Measurements from ENCODE around the gene OOSP4B. TPM values are rescaled to one million over a fixed set of nuclear protein-coding genes. Genes with fewer than 3 reads are reported as not detected.

OOSP4B gene
- total and polyA plus RNA-seq, 2 of the 8 experiments (the other 6 are each of a cell fraction or from before 2014, with no cell fraction given) = not detected

DNA sequence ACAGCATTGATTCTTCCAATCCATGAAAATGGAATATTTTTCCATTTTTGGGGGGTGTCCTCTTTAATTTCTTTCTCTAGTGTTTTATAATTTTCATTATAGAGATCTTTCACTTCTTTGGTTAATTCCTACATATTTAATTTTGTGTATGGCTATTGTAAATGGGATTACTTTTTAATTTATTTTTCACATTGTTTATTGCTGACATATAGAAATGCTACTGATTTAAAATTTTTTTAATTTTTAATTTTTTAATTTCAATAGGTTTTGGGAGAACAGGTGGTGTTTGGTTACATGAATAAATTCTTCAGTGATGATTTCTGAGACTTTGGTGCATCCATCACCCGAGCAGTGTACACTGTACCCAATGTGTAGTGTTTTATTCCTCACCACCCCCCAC, 26.6 kb upstream of the OOSP4B start:
- no peak overlapping the region for H3K4me3 ChIP-seq (ENCODE audit: extremely low read depth in 1 of 4, insufficient read depth in 2 of 4, low read depth in 3 of 4, low read length in 4 of 4)
- H3K14ac ChIP-seq (ENCODE audit: insufficient read length) = no peak overlapping the region
- H2BK5ac ChIP-seq (ENCODE audit: low read depth, low read length) = no peak overlapping the region
- no peak overlapping the region for H2BK15ac ChIP-seq (ENCODE audit: low read length)
- H3K79me2 ChIP-seq (ENCODE audit: control insufficient read depth in 1 of 2, insufficient read depth in 2 of 2, low read length in 2 of 2) = no peaks in the 10 kb centered on the region
- no peaks in the 10 kb centered on the region for H3K79me1 ChIP-seq (ENCODE audit: low read depth, low read length)
- FAIRE-seq (no peak), DNase-seq (ENCODE audit: low read depth in 1 of 2, low spot score in 2 of 2) (no peak)
- H4K20me1 ChIP-seq (replicated peaks in 1 of 2; ENCODE audit: control insufficient read depth in 1 of 2, insufficient read depth in 2 of 2, low read length in 2 of 2) = no peaks in the 10 kb centered on the region
- H3K36me3 ChIP-seq (ENCODE audit: control insufficient read depth in 2 of 4, insufficient read depth in 4 of 4, low read length in 3 of 4) = no peaks in the 10 kb centered on the region
- no peak overlapping the region for H3K23ac ChIP-seq (ENCODE audit: insufficient read length)
- no peak overlapping the region for H2BK120ac ChIP-seq (replicated peaks; ENCODE audit: low read depth, low read length)
- ChIA-PET CTCF (ENCODE audit: partially characterized antibody) (no interaction called here), POLR2A (ENCODE audit: partially characterized antibody) (no interaction called here)
- TF ChIP-seq RNF2 (IDR thresholded peaks at IDR 0.05; ENCODE audit: borderline replicate concordance, low read depth, low read length, missing control alignments, poor library complexity, severe bottlenecking) (no peak), BRCA1 (IDR thresholded peaks at IDR 0.05; ENCODE audit: low read depth, low read length) (no peak), CREB1 (IDR thresholded peaks at IDR 0.05) (no peak), EP300 (IDR thresholded peaks at IDR 0.05; ENCODE audit: borderline replicate concordance in 1 of 2, low read depth in 2 of 2, low read length in 2 of 2) (no peak), SIRT6 (IDR thresholded peaks at IDR 0.05; ENCODE audit: low read length) (no peak), RBBP5 (IDR thresholded peaks at IDR 0.05; ENCODE audit: borderline replicate concordance, low read depth, low read length) (no peak), FOSL1 (IDR thresholded peaks at IDR 0.05; ENCODE audit: insufficient read depth, low read depth, low read length) (no peak), SP4 (IDR thresholded peaks at IDR 0.05; ENCODE audit: low read length) (no peak), BCL11A (IDR thresholded peaks at IDR 0.05; ENCODE audit: low read depth in 2 of 2, low read length in 2 of 2) (no peak), POLR2AphosphoS5 (IDR thresholded peaks at IDR 0.05; ENCODE audit: low read depth, low read length) (no peak), MAFK (IDR thresholded peaks at IDR 0.05; ENCODE audit: low read depth, low read length) (no peak), JUN (IDR thresholded peaks at IDR 0.05; ENCODE audit: low read depth, low read length) (no peak), CBX5 (IDR thresholded peaks at IDR 0.05; ENCODE audit: low read depth, low read length) (no peak)
- TF ChIP-seq, protein P1, sequence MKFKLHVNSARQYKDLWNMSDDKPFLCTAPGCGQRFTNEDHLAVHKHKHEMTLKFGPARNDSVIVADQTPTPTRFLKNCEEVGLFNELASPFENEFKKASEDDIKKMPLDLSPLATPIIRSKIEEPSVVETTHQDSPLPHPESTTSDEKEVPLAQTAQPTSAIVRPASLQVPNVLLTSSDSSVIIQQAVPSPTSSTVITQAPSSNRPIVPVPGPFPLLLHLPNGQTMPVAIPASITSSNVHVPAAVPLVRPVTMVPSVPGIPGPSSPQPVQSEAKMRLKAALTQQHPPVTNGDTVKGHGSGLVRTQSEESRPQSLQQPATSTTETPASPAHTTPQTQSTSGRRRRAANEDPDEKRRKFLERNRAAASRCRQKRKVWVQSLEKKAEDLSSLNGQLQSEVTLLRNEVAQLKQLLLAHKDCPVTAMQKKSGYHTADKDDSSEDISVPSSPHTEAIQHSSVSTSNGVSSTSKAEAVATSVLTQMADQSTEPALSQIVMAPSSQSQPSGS (IDR thresholded peaks at IDR 0.05; ENCODE audit: low read length) = no peak
- no peak overlapping the region for H2AK5ac ChIP-seq (ENCODE audit: low read depth, low read length)
- no peak overlapping the region for H2BK20ac ChIP-seq (ENCODE audit: low read length)
- no peaks in the 10 kb centered on the region for H3K23me2 ChIP-seq (ENCODE audit: low read depth, low read length)
- no peak overlapping the region for H3K27ac ChIP-seq (ENCODE audit: low read depth, low read length)
- H4K8ac ChIP-seq (ENCODE audit: extremely low read depth, insufficient read depth, low read length) = no peak overlapping the region
- WGBS, 2 experiments (ENCODE audit: extremely low coverage in 1 of 2, insufficient coverage in 1 of 2, insufficient read length in 1 of 2, insufficient replicate concordance in 2 of 2, low coverage in 1 of 2, low lambda C conversion rate in 2 of 2, missing lambda C conversion rate in 1 of 2) = 86% methylated on average over 1 of the region's 1 CpG; no CpG with 5 or more reads in 1 of the 2 experiments
- H4K91ac ChIP-seq (replicated peaks; ENCODE audit: insufficient read length, low read length) = no peak overlapping the region
- no peak overlapping the region for H2BK12ac ChIP-seq (ENCODE audit: low read depth, low read length)
- H2AFZ ChIP-seq (ENCODE audit: low read length) = no peak overlapping the region
- H4K5ac ChIP-seq (ENCODE audit: insufficient read length, low read depth, low read length) = no peak overlapping the region
- no peak overlapping the region for H3K56ac ChIP-seq (replicated peaks; ENCODE audit: insufficient read length, low read depth, low read length)
- H3K9ac ChIP-seq (replicated peaks in 1 of 4; ENCODE audit: extremely low read depth in 1 of 4, low read depth in 3 of 4, low read length in 3 of 4) = no peak overlapping the region
- H3K4me1 ChIP-seq (replicated peaks in 1 of 4; ENCODE audit: control insufficient read depth in 3 of 4, insufficient read depth in 4 of 4, low read length in 3 of 4) = no peaks in the 10 kb centered on the region
- no peak overlapping the region for H3K18ac ChIP-seq (ENCODE audit: extremely low read depth, low read length)
- H3K4ac ChIP-seq (replicated peaks; ENCODE audit: insufficient read length, low read depth, low read length) = no peak overlapping the region
- H3K27me3 ChIP-seq (replicated peaks in 1 of 4; ENCODE audit: control insufficient read depth in 3 of 4, extremely low read depth in 1 of 4, insufficient read depth in 3 of 4, low read length in 3 of 4) = peaks cover 0 to 1% (median 0%) of the 10 kb centered on the region in 4 experiments; a peak in 1 of 7 replicates
- no peak overlapping the region for H3K4me2 ChIP-seq (ENCODE audit: insufficient read depth in 1 of 2, low read depth in 2 of 2, low read length in 2 of 2)
- H3K9me3 ChIP-seq (ENCODE audit: insufficient read depth in 2 of 2, low read depth in 1 of 2, low read length in 1 of 2) = no peaks in the 10 kb centered on the region

Measured in H1 (cell line).